ENCODE results near the gene WDR43. TPM values are rescaled to one million over a fixed set of nuclear protein-coding genes. Genes with fewer than 3 reads are reported as not detected.

Gene WDR43
- total RNA-seq, 1 donor from 2014 or later, result 56.7 TPM

DNA sequence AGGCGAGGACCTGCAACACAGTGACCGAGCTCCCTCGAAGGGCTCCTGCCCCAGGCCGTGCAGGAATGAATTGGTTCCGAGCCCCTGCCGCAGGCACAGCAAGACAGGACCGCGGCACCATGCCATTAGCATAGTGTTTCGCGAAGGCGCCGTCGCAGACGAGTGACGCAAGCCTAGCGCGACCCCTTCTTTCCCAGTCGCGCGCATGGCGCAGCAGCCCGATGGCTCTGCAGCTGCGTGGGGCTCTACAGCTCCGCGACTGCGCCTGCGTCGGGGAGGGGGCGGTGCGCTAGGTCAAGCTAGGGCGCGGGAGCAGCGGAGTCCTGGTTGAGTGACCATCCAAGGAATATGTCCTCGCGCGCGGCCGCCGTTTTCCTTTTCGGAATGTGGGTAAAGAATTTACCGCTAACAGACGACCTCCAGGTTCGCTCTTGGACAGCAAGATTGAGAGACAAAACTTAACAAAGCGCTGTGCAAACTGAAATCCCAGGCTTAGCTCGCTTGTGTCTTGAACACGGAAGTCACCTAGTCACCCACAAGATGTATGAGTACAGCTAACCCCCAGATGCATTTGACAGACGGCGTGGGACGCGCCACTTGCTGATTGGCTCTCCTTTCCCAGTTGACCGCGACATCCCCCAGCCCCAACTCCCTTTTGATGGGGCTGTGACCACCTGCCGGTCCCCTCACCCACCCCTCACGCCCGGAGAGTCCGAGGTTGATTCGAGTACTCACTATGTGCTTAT, 24.1 kb upstream of the WDR43 start, which contains the start of gene TRMT61B:
TRMT61B (minus strand) TSS at position 164 of the 746 bp plus-strand sequence; CDS start at position 132, 32 bp downstream.
- Histone ChIP-seq H3K36me3 (no peaks in the 10 kb centered on the region), H3K27me3 (no peaks in the 10 kb centered on the region), H3K4me1 (peaks cover 35% of the 10 kb centered on the region), H3K27ac (peak within 1 kb of the TSS; percentile 70), H3K9me3 (no peaks in the 10 kb centered on the region), H3K4me3 (peak within 1 kb of the TSS; percentile 55 to 93)
- peak in 1 of 2 donors; percentile 93 for DNase-seq (ENCODE audit: extremely low spot score in 2 of 2)
- intact Hi-C loops (cut with DNase I), result no loop called here
- no peak for TF ChIP-seq POLR2A (IDR thresholded peaks at IDR 0.05)
- TF ChIP-seq, protein P1, sequence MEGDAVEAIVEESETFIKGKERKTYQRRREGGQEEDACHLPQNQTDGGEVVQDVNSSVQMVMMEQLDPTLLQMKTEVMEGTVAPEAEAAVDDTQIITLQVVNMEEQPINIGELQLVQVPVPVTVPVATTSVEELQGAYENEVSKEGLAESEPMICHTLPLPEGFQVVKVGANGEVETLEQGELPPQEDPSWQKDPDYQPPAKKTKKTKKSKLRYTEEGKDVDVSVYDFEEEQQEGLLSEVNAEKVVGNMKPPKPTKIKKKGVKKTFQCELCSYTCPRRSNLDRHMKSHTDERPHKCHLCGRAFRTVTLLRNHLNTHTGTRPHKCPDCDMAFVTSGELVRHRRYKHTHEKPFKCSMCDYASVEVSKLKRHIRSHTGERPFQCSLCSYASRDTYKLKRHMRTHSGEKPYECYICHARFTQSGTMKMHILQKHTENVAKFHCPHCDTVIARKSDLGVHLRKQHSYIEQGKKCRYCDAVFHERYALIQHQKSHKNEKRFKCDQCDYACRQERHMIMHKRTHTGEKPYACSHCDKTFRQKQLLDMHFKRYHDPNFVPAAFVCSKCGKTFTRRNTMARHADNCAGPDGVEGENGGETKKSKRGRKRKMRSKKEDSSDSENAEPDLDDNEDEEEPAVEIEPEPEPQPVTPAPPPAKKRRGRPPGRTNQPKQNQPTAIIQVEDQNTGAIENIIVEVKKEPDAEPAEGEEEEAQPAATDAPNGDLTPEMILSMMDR (IDR thresholded peaks at IDR 0.05), result peak in 1 of 3 experiments; percentile 32
- peak; percentile 94 to 100 for TF ChIP-seq POLR2AphosphoS5 (IDR thresholded peaks at IDR 0.05; ENCODE audit: insufficient read depth in 1 of 2, low read depth in 1 of 2)

GRCh38 chr2:28871620-28872019, 22.8 kb upstream of the WDR43 start:
- intact Hi-C loops (cut with DNase I), result no loop called here
- no peak overlapping the region for H3K27ac ChIP-seq
- no peaks in the 10 kb centered on the region for H3K9me3 ChIP-seq
- no peak overlapping the region for H3K4me3 ChIP-seq
- peaks cover 35% of the 10 kb centered on the region for H3K4me1 ChIP-seq
- TF ChIP-seq POLR2A (IDR thresholded peaks at IDR 0.05) (no peak), POLR2AphosphoS5 (IDR thresholded peaks at IDR 0.05; ENCODE audit: insufficient read depth in 1 of 2, low read depth in 1 of 2) (no peak)
- TF ChIP-seq, protein P1 (IDR thresholded peaks at IDR 0.05), result no peak
- H3K36me3 ChIP-seq, result no peaks in the 10 kb centered on the region
- H3K27me3 ChIP-seq, result no peaks in the 10 kb centered on the region
- no peak for DNase-seq (ENCODE audit: extremely low spot score in 2 of 2)

DNA sequence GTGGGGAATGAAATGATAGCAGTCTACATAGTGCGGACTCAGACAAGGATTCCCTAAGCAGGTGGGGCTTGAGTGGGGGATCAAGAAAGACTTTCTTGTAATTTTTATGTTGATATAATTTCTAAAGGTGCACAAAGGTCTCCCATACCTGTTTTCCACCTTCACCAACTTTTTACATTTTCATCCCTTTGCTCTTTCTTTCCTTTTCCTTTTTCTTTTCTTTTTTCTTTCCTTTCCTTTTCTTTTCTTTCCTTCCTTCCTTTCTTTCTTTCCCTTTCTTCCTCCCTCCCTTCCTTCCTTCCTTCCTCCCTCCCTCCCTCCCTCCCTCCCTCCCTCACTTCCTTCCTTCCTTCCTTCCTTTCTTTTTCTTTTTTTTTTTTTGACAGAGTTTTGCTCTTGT, 14.3 kb upstream of the WDR43 start:
- TF ChIP-seq, protein P1 (IDR thresholded peaks at IDR 0.05), result no peak
- no peak for TF ChIP-seq POLR2A (IDR thresholded peaks at IDR 0.05)
- TF ChIP-seq POLR2AphosphoS5 (IDR thresholded peaks at IDR 0.05; ENCODE audit: insufficient read depth in 1 of 2, low read depth in 1 of 2), result no peak
- Histone ChIP-seq H3K4me1 (no peaks in the 10 kb centered on the region), H3K27ac (no peak overlapping the region), H3K4me3 (no peak overlapping the region), H3K36me3 (no peaks in the 10 kb centered on the region), H3K9me3 (no peaks in the 10 kb centered on the region), H3K27me3 (no peaks in the 10 kb centered on the region)
- intact Hi-C loops (cut with DNase I), result no loop called here
- no peak for DNase-seq (ENCODE audit: extremely low spot score in 2 of 2)

DNA sequence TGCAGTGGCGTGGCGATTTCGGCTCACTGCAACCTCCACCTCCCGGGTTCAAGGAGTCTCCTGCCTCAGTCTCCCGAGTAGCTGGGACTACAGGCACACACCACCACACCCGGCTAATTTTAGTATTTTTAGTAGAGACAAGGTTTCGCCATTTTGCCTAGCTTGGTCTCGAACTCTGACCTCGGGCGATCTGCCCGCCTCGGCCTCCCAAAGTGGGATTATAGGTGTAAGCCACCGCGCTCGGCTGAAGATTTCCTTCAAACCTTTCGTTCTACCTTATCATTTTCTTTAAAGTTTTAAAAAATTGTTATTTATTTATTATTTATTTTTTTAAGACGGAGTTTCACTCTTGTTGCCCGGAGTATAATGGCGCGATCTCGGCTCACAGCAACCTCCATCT, 979 bp upstream of the WDR43 start:
- no peak for DNase-seq (ENCODE audit: extremely low spot score in 2 of 2)
- TF ChIP-seq POLR2A (IDR thresholded peaks at IDR 0.05) (no peak), POLR2AphosphoS5 (IDR thresholded peaks at IDR 0.05; ENCODE audit: insufficient read depth in 1 of 2, low read depth in 1 of 2) (no peak)
- TF ChIP-seq, protein P1 (IDR thresholded peaks at IDR 0.05), result no peak
- intact Hi-C loops (cut with DNase I), result no loop called here
- H3K27ac ChIP-seq, result no peak overlapping the region
- H3K9me3 ChIP-seq, result no peaks in the 10 kb centered on the region
- no peaks in the 10 kb centered on the region for H3K27me3 ChIP-seq
- H3K4me3 ChIP-seq, result no peak overlapping the region
- H3K36me3 ChIP-seq, result no peaks in the 10 kb centered on the region
- peaks cover 32% of the 10 kb centered on the region for H3K4me1 ChIP-seq

Data from vagina (tissue), 2 donors.